Left ventricle myocardium inferior (tissue), 1 donor: ENCODE results near the gene HNRNPUL2. TPM values are rescaled to one million over a fixed set of nuclear protein-coding genes. Genes with fewer than 3 reads are reported as not detected.

Source experiments
- DNase-seq: peaks from one replicate; pipeline ENCODE4 v3.0.0-alpha.2; 2020
- H3K27ac ChIP-seq: fragments of 200-600 bp; replicated peaks from 2 replicates; pipeline ENCODE4 v1.8.0; 2021
- H3K27me3 ChIP-seq: fragments of 200-600 bp; 2 replicates; pipeline ENCODE4 v1.8.0; 2021; ENCODE audit warnings: low read depth
- H3K36me3 ChIP-seq: fragments of 200-600 bp; 2 replicates; pipeline ENCODE4 v1.8.0; 2021
- H3K4me1 ChIP-seq: fragments of 200-600 bp; 2 replicates; pipeline ENCODE4 v1.8.0; 2021
- H3K4me3 ChIP-seq: fragments of 200-600 bp; 2 replicates; pipeline ENCODE4 v1.8.0; 2021; ENCODE audit warnings: mild to moderate bottlenecking, moderate library complexity
- H3K9me3 ChIP-seq: fragments of 200-600 bp; replicated peaks from 2 replicates; pipeline ENCODE4 v1.8.0; 2021
- CTCF ChIP-seq: fragments of 200-600 bp; IDR thresholded peaks from 2 replicates; pipeline ENCODE4 v1.8.0; 2021; ENCODE audit warnings: antibody characterized with exemption, mild to moderate bottlenecking, borderline replicate concordance
- intact Hi-C: fragments of 100-400 bp; cut with micrococcal nuclease; formaldehyde crosslinking; loops from one replicate; pipeline ENCODE4 v1.11.0; 2022
- total RNA-seq: library from RNA; stranded (reverse); fragmentation: NEBNext Ultra II Directional; extraction: Animal tissue kit (Norgen Biotek cat#: 25700); gene quantifications from one replicate; pipeline ENCODE4 v1.2.1, GENCODE V29; 2021
- donor health status: DM: no; HTN: yes; CAD: no; lungs with severe emphysema.

HNRNPUL2 gene
- total RNA-seq, 1 donor from 2014 or later: 37.6 TPM

DNA sequence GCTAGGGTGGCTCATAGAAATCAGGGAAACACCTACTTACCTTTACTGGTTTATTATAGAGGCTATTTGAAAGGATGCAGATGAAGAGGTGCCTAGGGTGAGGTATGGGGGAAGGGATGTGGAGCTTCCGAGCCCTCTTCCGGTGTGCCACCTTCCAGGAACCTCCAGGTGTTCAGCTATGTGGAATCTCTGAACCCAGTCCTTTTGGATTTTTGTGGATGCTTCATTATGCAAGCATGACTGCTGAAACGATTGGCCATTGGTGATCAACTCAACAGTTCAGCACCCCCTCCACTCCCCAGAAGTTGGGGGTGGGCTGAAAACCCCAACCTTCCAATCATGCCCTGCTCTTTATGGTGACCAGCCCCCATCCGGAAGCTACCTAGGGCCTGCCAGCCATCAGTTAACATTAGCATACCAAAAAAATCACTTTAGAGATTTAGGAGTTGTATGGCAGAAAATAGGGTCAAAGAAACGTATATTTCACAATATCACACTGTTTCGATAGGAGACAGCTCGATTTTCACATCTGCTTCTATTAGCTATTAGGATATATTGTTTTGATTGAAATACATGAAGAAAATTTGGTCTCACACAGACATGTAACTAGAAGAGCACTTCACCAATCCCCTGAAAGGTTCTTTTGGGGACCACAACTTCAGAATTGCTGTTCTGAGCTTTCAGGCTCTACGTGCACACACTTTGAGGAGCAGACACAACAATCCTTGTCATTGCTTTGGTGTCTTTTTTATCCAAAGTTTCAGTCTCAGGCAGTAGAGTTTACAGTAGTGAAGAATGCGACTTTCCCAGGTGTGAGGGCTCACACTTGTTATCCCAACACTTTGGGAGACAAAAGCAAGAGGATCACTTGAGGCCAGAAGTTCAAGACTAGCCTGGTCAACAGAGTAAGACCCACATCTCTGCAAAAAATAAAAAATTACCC is 30.9 kb upstream of the HNRNPUL2 start:
- Histone ChIP-seq H3K36me3 (peaks cover under 1% of the 10 kb centered on the region), H3K27ac (no peak overlapping the region), H3K4me1 (peaks cover 28% of the 10 kb centered on the region), H3K27me3 (no peaks in the 10 kb centered on the region), H3K9me3 (no peaks in the 10 kb centered on the region), H3K4me3 (no peak overlapping the region)
- intact Hi-C loops: no loop called here
- TF ChIP-seq CTCF: no peak
- no peak for DNase-seq

- no peak for TF ChIP-seq CTCF
- Histone ChIP-seq H3K9me3 (no peaks in the 10 kb centered on the region), H3K27me3 (no peaks in the 10 kb centered on the region), H3K4me3 (no peak overlapping the region), H3K27ac (no peak overlapping the region), H3K4me1 (peaks cover 39% of the 10 kb centered on the region), H3K36me3 (peaks cover 14% of the 10 kb centered on the region)
- intact Hi-C loops: no loop called here
- DNase-seq: no peak
These were observed 27.9 kb upstream of the HNRNPUL2 start for GRCh38 chr11:62755086-62755615.

GRCh38 chr11:62753736-62754603 is 26.7 kb upstream of the HNRNPUL2 start, which contains the start of gene ZBTB3:
Gene ZBTB3 (minus strand): TSS chr11:62754160. CDS start chr11:62753664, 496 bp downstream.
- peak; percentile 95 for DNase-seq
- H3K9me3 ChIP-seq: no peaks in the 10 kb centered on the region
- peaks cover 41% of the 10 kb centered on the region for H3K4me1 ChIP-seq
- peak within 1 kb of the TSS; percentile 76 for H3K4me3 ChIP-seq
- peaks cover 14% of the 10 kb centered on the region for H3K36me3 ChIP-seq
- intact Hi-C loops: no loop called here
- TF ChIP-seq CTCF: no peak
- peak within 1 kb of the TSS; percentile 98 for H3K27ac ChIP-seq
- H3K27me3 ChIP-seq: no peaks in the 10 kb centered on the region

DNA sequence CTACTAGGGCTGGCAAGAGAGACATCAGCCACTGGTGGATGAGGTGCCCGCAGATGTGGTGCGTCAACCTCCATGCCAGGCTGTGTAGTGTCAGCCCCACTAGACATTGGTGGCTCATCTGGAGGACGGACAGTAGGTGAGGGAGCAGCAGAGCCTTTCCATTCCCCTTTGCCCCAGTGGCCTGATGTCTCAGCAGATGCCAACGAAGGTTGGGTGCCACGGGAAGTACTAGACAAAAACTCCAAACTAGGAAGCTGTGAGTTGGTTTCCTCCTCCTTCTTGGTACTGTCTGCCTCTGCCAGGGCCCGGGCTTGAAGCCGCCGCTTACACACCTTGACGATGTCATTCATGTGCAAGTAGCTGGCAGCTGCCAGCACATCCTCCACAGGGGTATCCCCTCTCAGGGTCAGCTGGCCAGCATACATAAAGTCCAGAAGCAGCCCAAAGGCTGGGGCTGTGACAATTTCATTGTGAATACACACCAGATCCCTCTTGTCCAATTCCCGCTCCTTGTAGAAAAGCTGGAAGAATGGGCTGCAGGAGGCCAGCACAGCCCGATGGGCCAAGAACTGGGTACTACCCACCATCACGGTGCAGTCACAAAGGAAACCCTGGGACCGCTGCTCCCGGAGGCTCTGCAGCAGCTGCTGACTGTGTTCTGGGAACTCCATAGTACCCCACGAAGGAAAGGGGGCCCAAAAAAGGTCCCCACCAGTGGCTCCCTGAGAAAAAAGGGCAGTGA is 25.9 kb upstream of the HNRNPUL2 start:
- Histone ChIP-seq H3K9me3 (no peaks in the 10 kb centered on the region), H3K36me3 (peaks cover 14% of the 10 kb centered on the region), H3K27ac (peak overlapping the region; percentile 98), H3K27me3 (no peaks in the 10 kb centered on the region), H3K4me1 (peaks cover 41% of the 10 kb centered on the region), H3K4me3 (peak overlapping the region; percentile 76)
- intact Hi-C loops: no loop called here
- TF ChIP-seq CTCF: no peak
- no peak for DNase-seq
